Cardiac muscle cell (in vitro differentiated cells and primary cell): ENCODE data around the gene FAM168A. TPM values are rescaled to one million over a fixed set of nuclear protein-coding genes. Genes with fewer than 3 reads are reported as not detected.

Experiments
- DNase-seq, 2 donors: peaks; one replicate each; pipeline versions ENCODE4 v3.0.0 to v3.0.0-alpha.2; 2010 to 2017; ENCODE audit warnings: low read depth in 1 of 2, low spot score in 1 of 2
- H3K27ac ChIP-seq: fragments of 200-600 bp; sonication (generic); 2 replicates; pipeline ENCODE4 v1.5.1; 2016
- H3K27me3 ChIP-seq: fragments of 200-600 bp; sonication (generic); 2 replicates; pipeline ENCODE4 v1.6.0; 2016; ENCODE audit warnings: control low read depth
- H3K36me3 ChIP-seq: fragments of 200-600 bp; sonication (generic); 2 replicates; pipeline ENCODE4 v1.5.1; 2016; ENCODE audit warnings: control low read depth
- H3K4me1 ChIP-seq: fragments of 200-600 bp; sonication (generic); 2 replicates; pipeline ENCODE4 v1.8.1; 2017; ENCODE audit warnings: low read depth, mild to moderate bottlenecking, mixed run types
- H3K4me3 ChIP-seq: fragments of 200-600 bp; sonication (generic); 2 replicates; pipeline ENCODE4 v1.5.1; 2016; ENCODE audit warnings: mild to moderate bottlenecking
- H3K9me3 ChIP-seq: fragments of 200-600 bp; sonication (generic); 2 replicates; pipeline ENCODE4 v1.5.1; 2017; ENCODE audit warnings: low read depth, mild to moderate bottlenecking, control low read depth
- polyA plus RNA-seq: library from polyadenylated mRNA; unstranded; fragments of >200 nt; fragmentation: Nextera tagmentation; extraction: Ambion mirVana; gene quantifications from 2 replicates; pipeline ENCODE4 v1.2.1, GENCODE V29; 2016
- total RNA-seq: library from RNA; depleted of rRNA; stranded (reverse); fragments of >200 nt; gene quantifications from 2 replicates; pipeline ENCODE4 v1.2.3, GENCODE V29; 2016
- TF ChIP-seq, protein P1 (sequence below): IDR thresholded peaks from 2 replicates; pipeline ENCODE4 v1.5.1; 2012; ENCODE audit warnings: low read depth, mild to moderate bottlenecking, low read length

The FAM168A gene
- total and polyA plus RNA-seq, 2 experiments from 2014 or later = 9.7 to 32.4 TPM

DNA sequence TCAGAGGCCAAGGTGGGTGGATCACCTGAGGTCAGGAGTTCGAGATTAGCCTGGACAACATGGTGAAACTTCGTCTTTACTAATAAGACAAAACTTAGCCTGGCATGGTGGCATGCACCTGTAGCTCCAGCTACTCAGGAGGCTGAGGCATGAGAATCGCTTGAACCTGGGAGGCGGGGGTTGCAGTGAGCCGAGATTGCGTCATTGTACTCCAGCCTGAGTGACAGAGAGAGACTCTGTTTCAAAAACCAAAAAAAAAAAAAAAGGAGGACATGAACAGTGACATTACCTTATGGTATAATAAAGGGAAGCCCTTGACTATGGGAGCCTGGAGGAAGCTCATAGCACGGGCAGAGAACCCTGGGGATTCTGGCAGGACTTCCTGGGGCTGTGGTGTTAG, 32.0 kb upstream of the FAM168A start:
- H3K4me1 ChIP-seq = no peaks in the 10 kb centered on the region
- H3K27ac ChIP-seq = no peak overlapping the region
- no peaks in the 10 kb centered on the region for H3K36me3 ChIP-seq
- TF ChIP-seq, protein P1, sequence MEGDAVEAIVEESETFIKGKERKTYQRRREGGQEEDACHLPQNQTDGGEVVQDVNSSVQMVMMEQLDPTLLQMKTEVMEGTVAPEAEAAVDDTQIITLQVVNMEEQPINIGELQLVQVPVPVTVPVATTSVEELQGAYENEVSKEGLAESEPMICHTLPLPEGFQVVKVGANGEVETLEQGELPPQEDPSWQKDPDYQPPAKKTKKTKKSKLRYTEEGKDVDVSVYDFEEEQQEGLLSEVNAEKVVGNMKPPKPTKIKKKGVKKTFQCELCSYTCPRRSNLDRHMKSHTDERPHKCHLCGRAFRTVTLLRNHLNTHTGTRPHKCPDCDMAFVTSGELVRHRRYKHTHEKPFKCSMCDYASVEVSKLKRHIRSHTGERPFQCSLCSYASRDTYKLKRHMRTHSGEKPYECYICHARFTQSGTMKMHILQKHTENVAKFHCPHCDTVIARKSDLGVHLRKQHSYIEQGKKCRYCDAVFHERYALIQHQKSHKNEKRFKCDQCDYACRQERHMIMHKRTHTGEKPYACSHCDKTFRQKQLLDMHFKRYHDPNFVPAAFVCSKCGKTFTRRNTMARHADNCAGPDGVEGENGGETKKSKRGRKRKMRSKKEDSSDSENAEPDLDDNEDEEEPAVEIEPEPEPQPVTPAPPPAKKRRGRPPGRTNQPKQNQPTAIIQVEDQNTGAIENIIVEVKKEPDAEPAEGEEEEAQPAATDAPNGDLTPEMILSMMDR = no peak
- no peak for DNase-seq
- H3K9me3 ChIP-seq = no peaks in the 10 kb centered on the region
- H3K27me3 ChIP-seq = no peaks in the 10 kb centered on the region
- H3K4me3 ChIP-seq = no peak overlapping the region

DNA sequence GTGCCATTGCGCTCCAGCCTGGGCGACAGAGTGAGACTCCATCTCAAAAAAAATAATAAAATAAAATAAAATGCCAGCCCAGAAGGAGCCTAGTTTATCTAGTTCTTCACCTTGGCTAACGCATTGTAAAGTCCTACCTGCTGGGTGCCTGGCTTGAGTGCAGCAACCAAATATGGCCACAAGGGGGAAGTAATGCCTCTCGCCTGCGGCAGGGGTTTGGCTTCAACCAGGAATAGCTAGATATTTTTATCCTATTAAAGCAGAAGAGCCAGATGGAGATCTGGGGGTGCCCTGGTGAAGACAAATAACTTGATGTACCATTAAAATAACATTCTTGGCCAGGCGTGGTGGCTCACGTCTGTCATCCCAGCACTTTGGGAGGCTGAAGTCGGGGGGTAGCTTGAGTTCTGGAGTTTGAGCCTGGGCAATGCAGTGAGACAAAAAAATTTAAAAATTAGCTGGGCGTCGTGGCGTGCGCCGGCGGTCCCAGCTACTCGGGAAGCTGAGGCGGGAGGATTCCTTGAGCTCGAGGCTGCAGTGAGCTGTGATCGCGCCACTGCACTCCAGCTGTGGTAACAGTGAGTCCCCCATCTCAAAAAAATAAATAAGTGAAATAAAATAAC, 27.9 kb upstream of the FAM168A start:
- Histone ChIP-seq H3K27ac (no peak overlapping the region), H3K4me3 (no peak overlapping the region), H3K36me3 (no peaks in the 10 kb centered on the region), H3K4me1 (peaks cover 10% of the 10 kb centered on the region), H3K9me3 (no peaks in the 10 kb centered on the region), H3K27me3 (no peaks in the 10 kb centered on the region)
- DNase-seq = peak; percentile 78 to 80
- TF ChIP-seq, protein P1 = peak; percentile 90

DNA sequence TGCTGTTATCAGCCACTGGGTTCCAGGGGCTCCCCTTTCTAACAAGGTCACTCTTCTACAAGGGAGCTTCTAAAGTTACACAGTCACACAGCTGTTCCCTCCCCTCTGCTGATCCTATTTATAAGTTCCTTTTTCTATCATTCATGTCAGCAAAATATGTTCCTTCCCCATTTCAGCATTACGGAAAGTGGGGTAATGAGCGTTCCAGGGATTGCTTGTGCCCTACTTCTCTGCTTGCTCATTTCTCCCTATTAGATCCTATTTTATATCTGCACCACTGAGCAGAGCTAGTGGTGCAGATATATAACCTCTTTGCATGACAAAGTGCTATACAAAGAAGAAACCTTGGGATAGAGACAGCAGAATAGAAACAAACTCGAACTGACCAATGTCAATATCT, 25.8 kb upstream of the FAM168A start:
- Histone ChIP-seq H3K4me1 (peaks cover 10% of the 10 kb centered on the region), H3K36me3 (no peaks in the 10 kb centered on the region), H3K27me3 (no peaks in the 10 kb centered on the region), H3K9me3 (no peaks in the 10 kb centered on the region), H3K27ac (no peak overlapping the region), H3K4me3 (no peak overlapping the region)
- DNase-seq = peak in 1 of 2 donors; percentile 18
- TF ChIP-seq, protein P1 = no peak

DNA sequence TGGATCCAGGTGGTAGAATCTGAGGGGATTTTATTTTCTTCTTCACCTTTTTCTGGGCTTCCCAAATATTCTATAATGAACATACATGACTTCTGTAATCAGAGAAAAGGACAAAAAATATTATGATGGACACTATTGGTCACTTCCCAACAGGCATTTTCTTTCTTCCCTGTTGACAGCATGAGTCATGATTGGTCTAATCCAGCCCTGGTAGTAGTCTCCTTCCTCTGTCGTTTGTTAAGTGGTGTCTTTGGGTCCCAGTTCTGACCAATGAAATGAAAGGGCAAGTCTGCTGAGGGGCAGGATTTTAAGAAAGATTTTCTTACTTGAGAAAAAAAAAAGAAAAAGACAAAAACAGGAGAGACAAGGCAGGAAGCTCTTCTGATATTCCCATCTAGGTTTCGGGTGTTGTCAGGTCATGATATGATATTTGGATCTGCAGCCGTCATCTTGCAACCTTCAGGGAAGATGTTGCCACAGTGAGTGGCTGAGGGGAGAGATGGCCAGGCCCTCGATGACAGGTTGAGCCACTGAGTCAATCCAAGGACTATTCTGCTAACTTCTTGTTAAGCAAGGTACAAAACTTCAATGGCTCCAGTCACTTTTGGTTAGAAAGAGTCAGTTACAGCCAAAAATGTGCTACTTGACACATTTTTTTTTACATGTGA, 25.1 kb upstream of the FAM168A start:
- Histone ChIP-seq H3K27ac (no peak overlapping the region), H3K27me3 (no peaks in the 10 kb centered on the region), H3K4me3 (no peak overlapping the region), H3K4me1 (peaks cover 10% of the 10 kb centered on the region), H3K9me3 (no peaks in the 10 kb centered on the region), H3K36me3 (no peaks in the 10 kb centered on the region)
- TF ChIP-seq, protein P1 = no peak
- DNase-seq = peak in 1 of 2 donors; percentile 10

DNA sequence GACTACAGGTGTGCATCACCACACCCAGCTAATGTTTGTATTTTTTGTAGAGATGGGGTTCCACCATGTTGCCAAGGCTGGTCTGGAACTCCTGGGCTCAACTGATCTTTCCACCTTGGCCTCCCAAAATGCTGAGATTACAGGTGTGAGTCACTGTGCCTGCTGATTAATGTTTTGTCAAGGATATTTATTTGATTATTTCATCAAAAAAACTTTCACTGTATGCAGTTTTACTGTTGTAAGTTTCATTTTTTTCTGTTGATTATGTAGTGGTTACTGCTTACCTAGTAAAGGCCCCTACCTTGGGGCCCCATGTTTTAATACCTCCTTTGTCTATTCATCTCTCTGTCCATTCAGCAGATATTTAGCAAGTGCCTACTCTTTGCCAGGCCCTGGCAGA, 16.7 kb upstream of the FAM168A start:
- no peaks in the 10 kb centered on the region for H3K9me3 ChIP-seq
- no peaks in the 10 kb centered on the region for H3K4me1 ChIP-seq
- TF ChIP-seq, protein P1 = no peak
- no peaks in the 10 kb centered on the region for H3K36me3 ChIP-seq
- H3K4me3 ChIP-seq = no peak overlapping the region
- no peak overlapping the region for H3K27ac ChIP-seq
- no peaks in the 10 kb centered on the region for H3K27me3 ChIP-seq
- no peak for DNase-seq
